Esophagus (tissue), 2 donors: Measurements from ENCODE around the gene RALGAPA2. TPM values are rescaled to one million over a fixed set of nuclear protein-coding genes. Genes with fewer than 3 reads are reported as not detected.

Experiments used
- H3K27ac ChIP-seq, 2 donors: one replicate each; pipeline ENCODE4 v1.5.1; 2013; ENCODE audit warnings: low read depth in 2 of 2, mild to moderate bottlenecking in 2 of 2, inconsistent platforms in 1 of 2, low read length in 1 of 2, moderate library complexity in 1 of 2
- H3K27me3 ChIP-seq, 2 donors: one replicate each; pipeline ENCODE4 v1.6.1; 2013; ENCODE audit warnings: low read length in 2 of 2, control low read depth in 1 of 2, mild to moderate bottlenecking in 1 of 2; ENCODE audit not compliant: insufficient read depth in 2 of 2, control insufficient read depth in 1 of 2
- H3K36me3 ChIP-seq, 2 donors: one replicate each; pipeline ENCODE4 v1.6.1; 2013; ENCODE audit warnings: low read length in 1 of 2; ENCODE audit not compliant: control insufficient read depth in 2 of 2, insufficient read depth in 2 of 2
- H3K4me1 ChIP-seq, 2 donors: one replicate each; pipeline ENCODE4 v1.6.1; 2013; ENCODE audit warnings: low read length in 1 of 2; ENCODE audit not compliant: control insufficient read depth in 2 of 2, insufficient read depth in 2 of 2
- H3K4me3 ChIP-seq, 2 donors: one replicate each; pipeline ENCODE4 v1.5.1; 2013; ENCODE audit warnings: low read length in 2 of 2, mild to moderate bottlenecking in 2 of 2, low read depth in 1 of 2, moderate library complexity in 1 of 2
- H3K9me3 ChIP-seq, 2 donors: one replicate each; pipeline ENCODE4 v1.6.1; 2013; ENCODE audit warnings: mild to moderate bottlenecking in 2 of 2, low read depth in 1 of 2, low read length in 1 of 2, moderate library complexity in 1 of 2; ENCODE audit not compliant: control insufficient read depth in 2 of 2, insufficient read depth in 1 of 2
- WGBS, 2 donors: extraction: QIAGEN DNeasy Blood & Tissue Kit; methylation state at CpG; one replicate each; pipeline ENCODE4 v1.1.7; 2013; 5-methylcytosine and 5-hydroxymethylcytosine counted together
- polyA plus RNA-seq, 2 donors: library from polyadenylated mRNA; stranded (reverse); fragments of 200-250 nt; gene quantifications; one replicate each; pipeline ENCODE4 v1.2.3, GENCODE V29; 2013
- donor health status: healthy with polysubstance abuse.
- donor health status: Bipolar disorder and iron deficiency.

Gene RALGAPA2
- polyA plus RNA-seq, 2 donors: 3.5 to 3.7 TPM

DNA sequence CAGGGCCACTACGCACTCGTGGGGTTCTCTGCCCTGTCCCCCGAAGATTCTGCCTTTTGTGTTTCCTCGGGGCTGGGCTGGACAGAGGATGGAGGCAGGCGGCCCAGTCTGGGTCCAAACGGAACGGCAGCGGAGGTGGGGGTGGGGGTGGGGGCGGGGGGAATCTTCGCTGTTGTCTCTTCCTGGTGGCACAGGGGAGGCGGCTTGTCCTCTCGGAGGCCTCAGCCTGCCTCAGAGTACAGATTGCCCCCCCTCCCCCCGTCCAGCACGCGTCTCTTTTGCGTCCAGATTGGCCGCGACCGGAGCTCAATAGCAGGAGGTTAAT, 345.9 kb downstream of the RALGAPA2 start:
- H3K9me3 ChIP-seq: peaks cover 0 to 3% of the 10 kb centered on the region in 2 donors
- no peaks in the 10 kb centered on the region for H3K36me3 ChIP-seq
- H3K4me1 ChIP-seq: peaks cover 18 to 31% of the 10 kb centered on the region in 2 donors
- peaks cover 14 to 43% of the 10 kb centered on the region in 2 donors for H3K27me3 ChIP-seq
- no peak overlapping the region for H3K27ac ChIP-seq
- 8 to 11% methylated on average over 19 of the region's 19 CpGs for WGBS, 2 donors
- H3K4me3 ChIP-seq: no peak overlapping the region

DNA sequence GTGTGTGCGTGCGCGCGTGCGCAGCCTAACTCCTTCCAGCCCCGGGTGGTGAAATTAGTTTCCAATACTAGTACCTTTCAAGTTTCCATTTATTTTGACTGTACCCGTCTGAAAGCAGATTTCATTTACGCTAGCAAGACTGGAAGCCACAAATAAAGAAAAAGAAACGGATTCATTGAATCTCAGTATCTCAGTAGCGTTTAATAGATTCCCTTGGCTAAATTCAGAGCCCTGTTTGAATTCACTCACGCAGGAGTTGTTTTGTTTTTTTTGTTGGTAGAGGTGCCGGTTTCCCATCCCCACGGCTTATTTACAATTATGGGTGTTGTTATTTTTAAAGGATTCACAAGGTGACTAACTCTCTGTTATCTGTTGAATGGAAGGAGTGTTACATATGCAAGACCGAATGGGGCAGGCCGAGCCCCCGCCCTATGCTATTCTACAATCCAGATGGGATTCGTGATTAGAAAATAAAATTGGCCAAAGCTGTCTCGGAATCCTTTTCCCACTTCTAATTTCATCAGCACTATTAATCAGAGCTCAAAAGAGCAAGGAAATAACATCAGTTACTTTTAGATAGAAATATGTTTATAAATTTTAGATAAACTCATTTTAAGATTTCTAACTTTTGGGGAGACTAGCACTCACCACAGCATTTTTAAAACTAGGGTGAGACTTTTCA, 346.8 kb downstream of the RALGAPA2 start:
- 14 to 15% methylated on average over 18 of the region's 18 CpGs for WGBS, 2 donors
- H3K27me3 ChIP-seq: peaks cover 10 to 40% of the 10 kb centered on the region in 2 donors
- peaks cover 0 to 3% of the 10 kb centered on the region in 2 donors for H3K9me3 ChIP-seq
- no peaks in the 10 kb centered on the region for H3K36me3 ChIP-seq
- no peak overlapping the region for H3K4me3 ChIP-seq
- peaks cover 18 to 31% of the 10 kb centered on the region in 2 donors for H3K4me1 ChIP-seq
- H3K27ac ChIP-seq: no peak overlapping the region

DNA sequence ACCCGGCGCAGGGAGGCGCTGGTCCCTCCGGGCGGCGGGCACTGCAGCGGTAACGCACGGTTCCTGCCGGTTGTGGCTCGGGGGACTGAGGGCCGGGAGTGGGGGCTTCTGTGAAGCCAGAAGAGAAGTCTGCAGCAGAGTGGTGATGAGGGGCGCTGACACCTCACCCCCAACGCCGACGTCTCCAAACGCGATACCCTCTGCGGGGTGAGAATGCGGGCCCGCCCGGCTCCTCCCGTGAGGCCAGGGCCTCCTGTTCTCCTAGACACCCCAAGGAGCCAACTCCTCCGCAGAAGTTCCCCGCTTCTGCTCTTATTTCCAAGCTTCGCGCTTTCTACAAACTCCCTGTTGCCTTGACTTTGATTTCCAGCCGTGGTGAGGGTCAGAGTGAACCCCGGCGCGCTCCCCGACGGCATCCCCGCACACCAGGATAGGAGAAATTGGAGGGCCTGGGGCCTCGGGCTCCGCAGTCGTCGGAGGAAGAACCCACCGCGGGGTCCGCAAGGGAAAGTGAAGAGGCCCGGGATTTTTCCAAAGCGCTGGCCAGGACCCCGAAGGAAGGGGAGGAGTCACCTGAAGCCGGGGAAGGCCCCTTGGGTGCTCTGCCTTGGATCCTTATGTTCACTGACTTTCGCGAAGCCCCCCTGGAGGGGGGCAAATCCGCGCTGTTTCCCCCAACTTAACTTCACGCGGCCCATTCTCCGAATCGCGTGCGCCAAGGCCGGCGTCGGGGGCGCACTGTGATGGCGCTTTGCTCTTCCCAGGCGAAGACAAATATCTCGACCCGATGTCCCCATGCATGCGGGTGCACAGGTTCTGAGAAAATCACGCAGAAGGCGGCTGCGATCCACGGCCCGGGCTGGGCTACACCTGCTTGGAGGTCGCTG, 347.6 kb downstream of the RALGAPA2 start:
- Histone ChIP-seq H3K36me3 (no peaks in the 10 kb centered on the region), H3K4me3 (no peak overlapping the region), H3K27ac (no peak overlapping the region), H3K9me3 (peaks cover 0 to 3% of the 10 kb centered on the region in 2 donors), H3K27me3 (peaks cover 8 to 33% of the 10 kb centered on the region in 2 donors), H3K4me1 (peaks cover 18 to 30% of the 10 kb centered on the region in 2 donors)
- 7 to 10% methylated on average over 59 to 70 of the region's 70 CpGs for WGBS, 2 donors

DNA sequence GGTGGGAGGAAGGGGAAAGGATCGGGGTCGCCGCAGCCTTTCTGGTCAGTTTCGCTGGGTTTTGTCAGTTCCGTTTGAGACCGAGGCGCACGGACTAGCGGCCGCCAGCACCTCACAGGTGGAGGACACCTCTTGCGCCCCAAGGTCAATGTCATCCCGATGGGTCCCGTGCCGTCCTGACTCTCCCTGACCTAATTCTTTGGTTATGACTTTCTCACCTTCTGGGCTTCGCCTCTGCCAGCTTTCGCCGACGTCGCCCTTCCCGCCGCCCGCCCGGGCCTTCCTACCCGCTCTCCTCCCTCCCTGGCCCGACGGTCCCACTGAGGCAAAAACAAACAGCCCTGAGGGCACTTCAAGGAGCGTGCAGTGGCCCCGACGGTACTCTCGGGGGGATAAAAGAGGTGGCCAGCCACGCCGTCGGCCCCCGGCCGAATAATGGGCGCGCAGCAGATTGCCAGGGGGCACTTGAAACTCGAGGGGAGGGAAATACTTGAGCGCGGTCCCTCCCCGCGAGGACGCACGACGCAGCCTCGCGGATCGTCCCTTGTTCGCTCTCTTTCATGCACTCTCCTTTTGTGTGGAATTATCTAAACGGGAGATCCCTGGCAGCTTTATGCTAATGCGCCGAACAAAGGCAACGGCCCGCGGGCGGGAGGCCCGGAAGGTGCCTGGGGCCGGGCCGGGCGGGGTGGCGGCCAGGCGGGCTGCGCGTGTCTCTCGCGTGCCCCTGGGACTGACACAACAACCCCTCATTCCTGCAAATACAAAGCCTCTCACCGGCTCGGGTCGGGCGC, 348.4 kb downstream of the RALGAPA2 start:
- H3K36me3 ChIP-seq: no peaks in the 10 kb centered on the region
- H3K4me3 ChIP-seq: no peak overlapping the region
- no peak overlapping the region for H3K27ac ChIP-seq
- WGBS, 2 donors: 2 to 3% methylated on average over 60 to 70 of the region's 70 CpGs
- peaks cover 8 to 25% of the 10 kb centered on the region in 2 donors for H3K27me3 ChIP-seq
- peaks cover 18 to 22% of the 10 kb centered on the region in 2 donors for H3K4me1 ChIP-seq
- H3K9me3 ChIP-seq: peaks cover 0 to 3% of the 10 kb centered on the region in 2 donors

DNA sequence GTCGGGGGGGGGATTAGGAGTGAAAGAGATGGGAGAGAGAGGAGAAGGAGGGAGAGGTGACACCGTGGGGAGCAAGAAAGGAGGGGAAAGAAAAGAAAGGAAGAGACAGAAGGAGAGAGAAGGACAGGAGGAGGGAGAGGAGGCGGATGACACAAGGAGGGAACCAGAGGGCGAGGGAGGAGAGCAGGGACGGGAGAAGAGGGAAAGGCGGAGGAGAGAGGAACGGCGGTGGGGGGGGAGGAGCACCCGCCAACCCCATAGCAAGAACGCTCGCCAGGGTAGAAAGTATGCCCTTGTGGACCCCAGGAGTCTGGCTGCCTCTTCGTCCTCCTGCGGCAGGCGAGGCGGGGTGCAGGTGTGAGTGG, 349.0 kb downstream of the RALGAPA2 start:
- H3K9me3 ChIP-seq: peaks cover 0 to 3% of the 10 kb centered on the region in 2 donors
- no peaks in the 10 kb centered on the region for H3K36me3 ChIP-seq
- peaks cover 8 to 21% of the 10 kb centered on the region in 2 donors for H3K27me3 ChIP-seq
- H3K27ac ChIP-seq: no peak overlapping the region
- peaks cover 13 to 17% of the 10 kb centered on the region in 2 donors for H3K4me1 ChIP-seq
- 3 to 5% methylated on average over 9 to 15 of the region's 15 CpGs for WGBS, 2 donors
- no peak overlapping the region for H3K4me3 ChIP-seq

DNA sequence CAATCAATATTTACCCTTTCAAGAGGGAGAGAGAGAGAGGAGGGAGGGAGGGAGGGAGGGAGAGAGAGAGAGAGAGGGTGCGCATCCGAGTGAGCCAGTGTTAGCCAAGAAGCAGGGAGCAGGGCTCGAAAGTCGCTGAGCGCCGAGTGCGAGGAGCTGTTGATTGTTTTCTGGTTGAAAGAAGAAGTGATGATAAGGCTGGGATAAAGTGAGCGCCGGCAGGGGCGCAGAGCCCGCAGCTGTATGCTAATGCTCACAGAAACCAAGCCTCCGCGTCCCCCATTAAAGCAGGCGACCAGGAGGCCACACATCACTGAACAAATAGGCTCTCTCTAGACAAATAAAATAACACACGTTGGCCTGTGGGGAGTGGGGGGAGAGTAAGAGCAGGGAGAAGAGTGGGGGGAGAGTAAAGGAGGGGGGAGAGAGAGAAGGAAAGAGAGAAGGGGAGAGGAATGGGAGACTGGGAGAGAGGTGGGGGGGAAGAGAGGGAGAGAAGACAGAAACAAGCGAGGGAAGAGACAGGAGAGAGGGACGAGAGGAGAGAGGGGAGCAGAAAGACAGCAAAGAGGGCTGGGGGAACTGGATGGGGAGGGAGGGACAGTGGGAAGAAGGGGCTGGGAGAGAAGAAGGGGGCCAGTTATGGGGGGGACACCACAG, 349.5 kb downstream of the RALGAPA2 start:
- 5 to 6% methylated on average over 17 of the region's 17 CpGs for WGBS, 2 donors
- Histone ChIP-seq H3K36me3 (no peaks in the 10 kb centered on the region), H3K4me1 (peaks cover 8 to 16% of the 10 kb centered on the region in 2 donors), H3K27me3 (peaks cover 8 to 20% of the 10 kb centered on the region in 2 donors), H3K4me3 (no peak overlapping the region), H3K27ac (no peak overlapping the region), H3K9me3 (peaks cover 0 to 3% of the 10 kb centered on the region in 2 donors)

DNA sequence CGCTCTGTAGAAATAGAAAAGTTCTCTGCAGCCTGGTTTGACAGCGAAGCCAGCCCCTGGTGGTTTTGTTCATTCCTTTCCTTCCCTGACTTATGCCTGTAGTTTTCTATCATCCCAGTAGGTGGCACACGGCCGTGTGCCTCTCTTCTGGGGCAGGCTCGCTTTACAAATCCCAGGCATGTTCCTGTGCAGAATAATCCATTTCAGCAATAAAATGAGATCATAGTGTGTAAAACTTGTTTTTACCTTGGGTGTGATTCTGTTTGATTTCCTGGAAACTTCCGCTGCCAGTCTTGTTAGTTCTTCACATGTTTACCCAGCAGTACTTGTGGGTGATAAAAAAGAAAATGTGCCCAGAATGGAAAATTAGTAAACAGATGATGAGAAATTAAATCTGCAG, 352.0 kb downstream of the RALGAPA2 start:
- Histone ChIP-seq H3K4me1 (peaks cover 0 to 8% of the 10 kb centered on the region in 2 donors), H3K27me3 (peaks cover 8 to 13% of the 10 kb centered on the region in 2 donors)
- WGBS, 2 donors: 2 to 3% methylated on average over 6 of the region's 6 CpGs

DNA sequence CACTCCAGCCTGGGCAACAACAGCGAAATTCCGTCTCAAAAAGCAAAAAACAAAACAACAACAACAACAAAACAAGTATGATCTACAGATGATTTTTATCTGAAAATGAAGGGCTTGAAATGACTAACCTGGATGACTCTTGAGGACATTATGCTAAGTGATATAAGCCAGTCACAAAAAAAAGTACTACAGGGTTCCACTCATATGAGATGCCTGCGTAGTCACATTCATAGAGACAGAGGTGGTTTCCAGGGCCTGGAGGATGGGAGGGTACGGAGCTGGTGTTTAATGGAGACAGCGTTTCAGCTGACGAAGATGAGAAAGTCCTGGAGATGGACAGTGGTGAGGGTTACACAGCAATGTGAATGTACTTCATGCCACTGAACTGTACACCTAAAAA, 352.8 kb downstream of the RALGAPA2 start:
- peaks cover 0 to 4% of the 10 kb centered on the region in 2 donors for H3K9me3 ChIP-seq
- 81% methylated on average over 6 of the region's 6 CpGs for WGBS, 2 donors
- H3K27ac ChIP-seq: no peak overlapping the region
- no peak overlapping the region for H3K4me3 ChIP-seq
- H3K4me1 ChIP-seq: peaks cover 0 to 8% of the 10 kb centered on the region in 2 donors
- peaks cover 5 to 6% of the 10 kb centered on the region in 2 donors for H3K27me3 ChIP-seq
- H3K36me3 ChIP-seq: no peaks in the 10 kb centered on the region

More for the DNA sequence above, 352.0 kb downstream of the RALGAPA2 start:
- Histone ChIP-seq H3K4me3 (no peak overlapping the region), H3K36me3 (no peaks in the 10 kb centered on the region), H3K27ac (no peak overlapping the region), H3K9me3 (peaks cover 0 to 3% of the 10 kb centered on the region in 2 donors)

DNA sequence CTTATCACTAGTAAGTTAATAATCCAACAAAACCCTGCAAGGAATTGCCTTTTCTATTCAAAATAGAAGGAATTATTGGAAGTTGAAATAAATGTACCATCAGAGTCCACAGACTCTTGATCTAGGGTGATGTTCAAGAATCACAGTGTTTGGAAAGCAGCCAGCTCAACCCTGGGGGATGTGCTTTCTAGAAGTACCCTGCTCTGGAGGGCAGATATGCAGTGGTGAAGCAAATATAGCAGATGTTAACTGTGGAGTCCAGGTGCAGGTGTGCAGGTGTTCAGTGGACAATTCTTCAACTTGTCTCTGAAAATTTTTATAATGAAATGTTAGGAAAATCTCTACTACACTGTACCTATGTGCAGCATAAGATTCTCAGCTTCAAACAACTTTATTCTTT, 353.6 kb downstream of the RALGAPA2 start:
- Histone ChIP-seq H3K4me1 (peaks cover 0 to 4% of the 10 kb centered on the region in 2 donors), H3K36me3 (no peaks in the 10 kb centered on the region), H3K4me3 (no peak overlapping the region), H3K9me3 (peaks cover 0 to 5% of the 10 kb centered on the region in 2 donors), H3K27me3 (peaks cover 5 to 6% of the 10 kb centered on the region in 2 donors), H3K27ac (no peak overlapping the region)
